ENCODE data around the gene SLC66A2.

Gene SLC66A2

GRCh38 chr18:79903071-79903635 lies 48.3 kb downstream of the SLC66A2 start:
- DNase-seq (ENCODE audit: low spot score), result no peak

- no peak for DNase-seq (ENCODE audit: low spot score)
Measured at GRCh38 chr18:79902640-79903039, 48.8 kb downstream of the SLC66A2 start.

GRCh38 chr18:79902075-79902474 lies 49.4 kb downstream of the SLC66A2 start:
- no peak for DNase-seq (ENCODE audit: low spot score)

GRCh38 chr18:79901665-79902064 lies 49.8 kb downstream of the SLC66A2 start:
- no peak for DNase-seq (ENCODE audit: low spot score)

- DNase-seq (ENCODE audit: low spot score), result no peak
Measured at GRCh38 chr18:79900610-79901570, 50.6 kb downstream of the SLC66A2 start.

GRCh38 chr18:79899609-79900445 lies 51.6 kb downstream of the SLC66A2 start:
- no peak for DNase-seq (ENCODE audit: low spot score)

- DNase-seq (ENCODE audit: low spot score), result no peak
Measured at GRCh38 chr18:79898952-79899608, 52.4 kb downstream of the SLC66A2 start.

- DNase-seq (ENCODE audit: low spot score), result no peak
Measured at GRCh38 chr18:79897940-79898625, 53.4 kb downstream of the SLC66A2 start.

- DNase-seq (ENCODE audit: low spot score), result no peak
Measured at GRCh38 chr18:79896738-79897137, 54.7 kb downstream of the SLC66A2 start.

- peak; percentile 56 for DNase-seq (ENCODE audit: low spot score)
Measured at GRCh38 chr18:79890674-79891073, 60.8 kb downstream of the SLC66A2 start.

- no peak for DNase-seq (ENCODE audit: low spot score)
Measured at GRCh38 chr18:79889569-79889968, 61.9 kb downstream of the SLC66A2 start.

- no peak for DNase-seq (ENCODE audit: low spot score)
Measured at GRCh38 chr18:79888016-79888415, 63.4 kb downstream of the SLC66A2 start.

- no peak for DNase-seq (ENCODE audit: low spot score)
Measured at GRCh38 chr18:79887181-79888000, 64.1 kb downstream of the SLC66A2 start.

- no peak for DNase-seq (ENCODE audit: low spot score)
Measured at GRCh38 chr18:79884963-79885728, 66.3 kb downstream of the SLC66A2 start.

- DNase-seq (ENCODE audit: low spot score), result no peak
Measured at GRCh38 chr18:79884294-79884962, 67.0 kb downstream of the SLC66A2 start.

- DNase-seq (ENCODE audit: low spot score), result no peak
Measured at GRCh38 chr18:79883461-79884293, 67.8 kb downstream of the SLC66A2 start.

GRCh38 chr18:79882522-79883241 lies 68.8 kb downstream of the SLC66A2 start:
- DNase-seq (ENCODE audit: low spot score), result no peak

GRCh38 chr18:79881695-79882094 lies 69.8 kb downstream of the SLC66A2 start:
- no peak for DNase-seq (ENCODE audit: low spot score)

Data from activated CD4-positive, alpha-beta T cell treated with anti-CD3 and anti-CD28 coated beads, Interleukin-2, Interleukin-4, amounts not matched to agents 100 ng/mL and 50 ng/mL, durations not matched to agents 16 hours and 8 hours (primary cell).